ENCODE measurements around the gene SSBP4. TPM values are rescaled to one million over a fixed set of nuclear protein-coding genes. Genes with fewer than 3 reads are reported as not detected.

Gene SSBP4
- total and polyA plus RNA-seq, 2 experiments from 2014 or later: 72.6 to 156 TPM

GRCh38 chr19:18414504-18415177 is 4.6 kb upstream of the SSBP4 start:
- peak overlapping the region; percentile 91 for H3K4me2 ChIP-seq
- peak overlapping the region; percentile 99 for H3K27ac ChIP-seq
- H3K9me3 ChIP-seq (ENCODE audit: low read depth): no peaks in the 10 kb centered on the region
- peaks cover 4% of the 10 kb centered on the region for H3K79me2 ChIP-seq
- WGBS (ENCODE audit: low lambda C conversion rate, missing lambda C conversion rate): 37% methylated on average over 11 of the region's 11 CpGs
- peaks cover 43% of the 10 kb centered on the region for H3K4me1 ChIP-seq (ENCODE audit: insufficient read depth)
- H3K27me3 ChIP-seq: no peaks in the 10 kb centered on the region
- no peaks in the 10 kb centered on the region for H3K36me3 ChIP-seq (replicated peaks; ENCODE audit: insufficient read depth, low read depth)
- no peak overlapping the region for H2AFZ ChIP-seq
- TF ChIP-seq EZH2 (IDR thresholded peaks at IDR 0.05; ENCODE audit: borderline replicate concordance): no peak
- no peak for DNase-seq (ENCODE audit: low spot score)
- H3K9me2 ChIP-seq (replicated peaks; ENCODE audit: insufficient read depth): no peaks in the 10 kb centered on the region
- H3K4me3 ChIP-seq: no peak overlapping the region
- no peaks in the 10 kb centered on the region for H4K20me1 ChIP-seq (ENCODE audit: insufficient read depth, poor library complexity, severe bottlenecking)

GRCh38 chr19:18415178-18415867 is 3.9 kb upstream of the SSBP4 start:
- peaks cover 10% of the 10 kb centered on the region for H3K79me2 ChIP-seq
- peak overlapping the region; percentile 99 for H3K27ac ChIP-seq
- no peaks in the 10 kb centered on the region for H4K20me1 ChIP-seq (ENCODE audit: insufficient read depth, poor library complexity, severe bottlenecking)
- DNase-seq (ENCODE audit: low spot score): peak; percentile 70
- no peaks in the 10 kb centered on the region for H3K27me3 ChIP-seq
- H3K4me1 ChIP-seq (ENCODE audit: insufficient read depth): peaks cover 42% of the 10 kb centered on the region
- no peak for TF ChIP-seq EZH2phosphoT487 (IDR thresholded peaks at IDR 0.05; ENCODE audit: low read depth, severe bottlenecking, unreplicated experiment)
- no peak for TF ChIP-seq CTCF (IDR thresholded peaks at IDR 0.05; ENCODE audit: poor library complexity)
- no peak for TF ChIP-seq EZH2 (IDR thresholded peaks at IDR 0.05; ENCODE audit: borderline replicate concordance)
- no peaks in the 10 kb centered on the region for H3K36me3 ChIP-seq (replicated peaks; ENCODE audit: insufficient read depth, low read depth)
- no peaks in the 10 kb centered on the region for H3K9me3 ChIP-seq (ENCODE audit: low read depth)
- H3K4me3 ChIP-seq: no peak overlapping the region
- WGBS (ENCODE audit: low lambda C conversion rate, missing lambda C conversion rate): 67% methylated on average over 25 of the region's 25 CpGs
- H3K9me2 ChIP-seq (replicated peaks; ENCODE audit: insufficient read depth): no peaks in the 10 kb centered on the region
- H2AFZ ChIP-seq: no peak overlapping the region
- H3K4me2 ChIP-seq: peak overlapping the region; percentile 91

DNA sequence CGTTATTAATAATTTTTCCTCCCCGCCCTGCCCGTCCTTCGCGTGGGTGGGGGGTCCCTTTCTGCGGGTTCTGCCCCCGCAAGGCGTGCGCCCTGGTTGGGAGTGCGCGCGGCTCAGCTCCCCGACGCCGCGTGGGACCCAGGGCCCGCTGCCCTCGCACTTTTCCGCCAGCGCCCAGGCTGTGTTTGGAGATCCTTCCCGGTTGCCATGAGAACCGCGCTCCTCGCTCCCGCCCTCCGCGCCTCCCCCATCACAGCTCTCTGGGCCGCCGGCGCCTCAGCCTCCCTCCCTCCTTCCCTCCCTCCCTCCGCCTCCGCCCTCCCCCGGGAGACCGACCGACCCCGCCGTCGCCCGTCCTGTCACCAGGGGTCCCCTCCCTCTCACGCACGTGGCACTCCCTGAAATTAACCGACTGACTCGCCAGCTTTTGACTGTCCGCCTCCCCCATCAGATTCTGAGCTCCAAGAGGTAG is 2.4 kb upstream of the SSBP4 start:
- Histone ChIP-seq H3K4me3 (peak overlapping the region; percentile 32), H3K79me2 (peaks cover 25% of the 10 kb centered on the region), H3K27ac (peak overlapping the region; percentile 99), H3K36me3 (replicated peaks; ENCODE audit: insufficient read depth, low read depth) (no peaks in the 10 kb centered on the region), H2AFZ (peak overlapping the region; percentile 70), H3K9me3 (ENCODE audit: low read depth) (no peaks in the 10 kb centered on the region), H3K27me3 (no peaks in the 10 kb centered on the region), H3K4me1 (ENCODE audit: insufficient read depth) (peaks cover 53% of the 10 kb centered on the region), H3K4me2 (peak overlapping the region; percentile 91), H3K9me2 (replicated peaks; ENCODE audit: insufficient read depth) (no peaks in the 10 kb centered on the region), H4K20me1 (ENCODE audit: insufficient read depth, poor library complexity, severe bottlenecking) (peaks cover 11% of the 10 kb centered on the region)
- TF ChIP-seq EZH2phosphoT487 (IDR thresholded peaks at IDR 0.05; ENCODE audit: low read depth, severe bottlenecking, unreplicated experiment): no peak
- no peak for TF ChIP-seq EZH2 (IDR thresholded peaks at IDR 0.05; ENCODE audit: borderline replicate concordance)
- WGBS (ENCODE audit: low lambda C conversion rate, missing lambda C conversion rate): 5% methylated on average over 29 of the region's 44 CpGs
- DNase-seq (ENCODE audit: low spot score): peak; percentile 94

DNA sequence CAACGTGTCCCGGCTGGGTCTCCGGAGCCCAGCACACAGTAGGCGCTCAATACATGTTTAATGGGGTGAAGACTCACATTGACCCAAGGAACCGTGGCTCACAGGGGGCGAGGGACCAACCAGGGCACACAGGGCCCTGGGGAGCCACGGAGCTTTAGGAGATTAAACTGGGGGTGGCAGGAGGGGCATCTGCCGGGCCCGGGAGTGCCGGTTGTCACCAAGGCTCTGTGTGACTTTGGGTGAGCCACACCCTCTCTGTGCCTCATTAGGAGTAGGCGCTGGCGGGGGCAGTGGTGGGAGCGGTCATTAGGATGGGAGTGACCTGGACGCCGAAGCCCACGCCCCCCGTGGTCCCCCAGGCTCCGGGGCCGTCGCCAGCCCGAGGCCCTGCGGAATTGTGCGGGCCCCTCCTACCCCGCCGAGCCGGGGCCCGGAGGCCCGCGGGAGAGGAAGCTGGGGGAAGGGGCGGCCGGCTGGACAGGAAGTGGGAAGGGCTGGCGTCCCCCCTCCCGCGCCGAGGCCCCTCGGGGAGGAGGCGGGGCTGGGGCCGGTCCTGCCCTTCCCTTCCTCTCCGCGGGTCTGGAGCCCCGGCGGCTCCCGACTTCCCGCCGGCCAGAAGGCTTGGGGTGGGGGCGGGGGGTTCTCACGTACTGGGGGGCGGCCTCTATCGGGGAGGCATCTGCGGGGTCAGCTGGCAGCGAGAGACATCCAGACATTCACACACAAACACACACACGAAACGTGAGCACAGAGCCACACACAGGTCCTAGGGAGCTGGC is 1.8 kb upstream of the SSBP4 start:
- peak; percentile 92 for DNase-seq (ENCODE audit: low spot score)

More for the DNA sequence above, 1.8 kb upstream of the SSBP4 start:
- Histone ChIP-seq H3K27me3 (no peaks in the 10 kb centered on the region), H2AFZ (peak overlapping the region; percentile 70), H3K27ac (peak overlapping the region; percentile 99), H3K9me2 (replicated peaks; ENCODE audit: insufficient read depth) (no peaks in the 10 kb centered on the region), H3K4me2 (peak overlapping the region; percentile 91), H3K4me1 (ENCODE audit: insufficient read depth) (peaks cover 53% of the 10 kb centered on the region), H3K36me3 (replicated peaks; ENCODE audit: insufficient read depth, low read depth) (no peaks in the 10 kb centered on the region), H3K9me3 (ENCODE audit: low read depth) (no peaks in the 10 kb centered on the region), H4K20me1 (ENCODE audit: insufficient read depth, poor library complexity, severe bottlenecking) (peaks cover 15% of the 10 kb centered on the region), H3K4me3 (peak overlapping the region; percentile 32), H3K79me2 (peaks cover 32% of the 10 kb centered on the region)
- 2% methylated on average over 22 of the region's 53 CpGs for WGBS (ENCODE audit: low lambda C conversion rate, missing lambda C conversion rate)
- no peak for TF ChIP-seq EZH2phosphoT487 (IDR thresholded peaks at IDR 0.05; ENCODE audit: low read depth, severe bottlenecking, unreplicated experiment)

Measured in hepatocyte (in vitro differentiated cells).